Transverse colon (tissue), 4 donors: ENCODE measurements around the gene SLC24A3.

ENCODE experiments used
- CTCF ChIP-seq, 5 experiments: fragments of 200-600 bp in 3 of 5; fragments of 450-650 bp in 2 of 5; sonication (generic) in 3 of 5; IDR thresholded peaks; 1 replicate in 2 of 5; 2 replicates in 3 of 5; pipeline ENCODE4 v1.5.1; 2016 to 2017; ENCODE audit warnings: antibody characterized with exemption in 5 of 5, inconsistent platforms in 3 of 5, mild to moderate bottlenecking in 2 of 5, moderate library complexity in 1 of 5
- POLR2A ChIP-seq: fragments of 450-650 bp; IDR thresholded peaks from one replicate; pipeline ENCODE4 v1.6.1; 2016; ENCODE audit warnings: antibody characterized with exemption, mild to moderate bottlenecking, moderate library complexity
- POLR2AphosphoS5 ChIP-seq, 3 donors: sonication (generic); formaldehyde crosslinking; IDR thresholded peaks; one replicate each; pipeline ENCODE4 v1.6.1; 2016; ENCODE audit warnings: antibody characterized with exemption in 3 of 3

- TF ChIP-seq CTCF (IDR thresholded peaks at IDR 0.05), result no peak
- no peak for TF ChIP-seq POLR2A
- no peak for TF ChIP-seq POLR2AphosphoS5 (IDR thresholded peaks at IDR 0.05)
These were observed 481.1 kb downstream of the SLC24A3 start for GRCh38 chr20:19693508-19693907.
